Keratinocyte (primary cell): ENCODE measurements around the gene SAMD10. TPM values are rescaled to one million over a fixed set of nuclear protein-coding genes. Genes with fewer than 3 reads are reported as not detected.

Source experiments
- DNase-seq: peaks from one replicate; pipeline ENCODE4 v3.0.0-alpha.2; 2011; ENCODE audit warnings: low read depth, missing footprints, low spot score
- FAIRE-seq: peaks from 2 replicates; lab custom pipeline; 2011; peaks lifted over from hg19 to GRCh38; lab: Jason Lieb, UNC
- H2AFZ ChIP-seq: 2 replicates; pipeline ENCODE4 v1.6.0; 2012; ENCODE audit warnings: low read length, control low read depth, inconsistent platforms; ENCODE audit not compliant: control insufficient read depth
- H3K27ac ChIP-seq: 2 replicates; pipeline ENCODE4 v1.5.1; 2011; ENCODE audit warnings: low read length; ENCODE audit not compliant: control insufficient read depth, insufficient read depth
- H3K27me3 ChIP-seq: 3 replicates; pipeline ENCODE4 v1.6.0; 2011; ENCODE audit warnings: low read length; ENCODE audit not compliant: control insufficient read depth, insufficient read depth; ENCODE audit errors: extremely low read depth
- H3K36me3 ChIP-seq, 2 experiments: 2 replicates in 1 of 2; 3 replicates in 1 of 2; pipeline ENCODE4 v1.5.1; 2011; ENCODE audit warnings: low read length in 2 of 2, mild to moderate bottlenecking in 1 of 2; ENCODE audit not compliant: control insufficient read depth in 2 of 2, insufficient read depth in 2 of 2; ENCODE audit errors: extremely low read depth in 1 of 2
- H3K4me1 ChIP-seq: 3 replicates; pipeline ENCODE4 v1.5.1; 2011; ENCODE audit warnings: low read length; ENCODE audit not compliant: control insufficient read depth, insufficient read depth; ENCODE audit errors: extremely low read depth
- H3K4me2 ChIP-seq: 3 replicates; pipeline ENCODE4 v1.6.0; 2011; ENCODE audit warnings: low read depth, low read length; ENCODE audit not compliant: control insufficient read depth, insufficient read depth; ENCODE audit errors: extremely low read depth
- H3K4me3 ChIP-seq, 3 experiments: fragments of 200-600 bp in 1 of 3; sonication (generic) in 1 of 3; 2 replicates in 2 of 3; 3 replicates in 1 of 3; pipeline ENCODE4 v1.5.1; 2011 to 2016; ENCODE audit warnings: low read length in 3 of 3, mild to moderate bottlenecking in 3 of 3, control low read depth in 2 of 3, inconsistent platforms in 1 of 3, low read depth in 1 of 3, mixed read lengths in 1 of 3, mixed run types in 1 of 3, moderate library complexity in 1 of 3; ENCODE audit not compliant: control insufficient read depth in 2 of 3, insufficient read depth in 2 of 3; ENCODE audit errors: extremely low read depth in 1 of 3
- H3K79me2 ChIP-seq: 2 replicates; pipeline ENCODE4 v1.6.0; 2012; ENCODE audit warnings: low read length; ENCODE audit not compliant: control insufficient read depth, insufficient read depth
- H3K9ac ChIP-seq: 3 replicates; pipeline ENCODE4 v1.6.0; 2011; ENCODE audit warnings: low read length; ENCODE audit not compliant: control insufficient read depth, insufficient read depth; ENCODE audit errors: extremely low read depth
- H3K9me1 ChIP-seq: 3 replicates; pipeline ENCODE4 v1.6.0; 2011; ENCODE audit warnings: low read length; ENCODE audit not compliant: control insufficient read depth, insufficient read depth; ENCODE audit errors: extremely low read depth
- H3K9me3 ChIP-seq: 2 replicates; pipeline ENCODE4 v1.5.1; 2012; ENCODE audit warnings: low read depth, low read length; ENCODE audit not compliant: control insufficient read depth
- H4K20me1 ChIP-seq: 3 replicates; pipeline ENCODE4 v1.6.0; 2011; ENCODE audit warnings: low read length; ENCODE audit not compliant: control insufficient read depth, insufficient read depth; ENCODE audit errors: extremely low read depth
- EZH2 ChIP-seq: IDR thresholded peaks from one replicate; pipeline ENCODE4 v1.6.1; 2012; ENCODE audit warnings: inconsistent platforms, mild to moderate bottlenecking, low read length, moderate library complexity
- dilution Hi-C: fragments of 300-500 bp; cut with MboI; formaldehyde crosslinking; loops from one replicate; pipeline ENCODE4 v1.7.0; 2020; ENCODE audit warnings: low sequenced_read_pairs; ENCODE audit not compliant: extremely low pct_ligation_motif_present
- polyA plus RNA-seq, 5 experiments: library from polyadenylated mRNA; depleted of rRNA in 3 of 5; stranded (reverse) in 3 of 5; stranded (forward) in 1 of 5; unstranded in 1 of 5; fragments of >200 nt; gene quantifications; 1 replicate in 1 of 5; 2 replicates in 3 of 5; 3 replicates in 1 of 5; pipeline versions ENCODE4 v1.2.1 to v1.2.3, GENCODE V29; 2011 to 2012; ENCODE audit warnings: missing spikeins in 2 of 5, low read depth in 1 of 5, low replicate concordance in 1 of 5
- TF ChIP-seq, protein P1 (sequence below), 3 experiments: IDR thresholded peaks in 1 of 3; conservative IDR thresholded peaks in 1 of 3; optimal IDR thresholded peaks in 1 of 3; 2 replicates in 2 of 3; 3 replicates in 1 of 3; pipeline versions ENCODE3 to v1.5.1; 2011; ENCODE audit warnings: low read length in 3 of 3, mild to moderate bottlenecking in 3 of 3, moderate library complexity in 2 of 3, control low read depth in 1 of 3, inconsistent platforms in 1 of 3; ENCODE audit not compliant: insufficient read depth in 2 of 3; ENCODE audit errors: extremely low read depth in 1 of 3

Gene SAMD10
- polyA plus RNA-seq, 1 donor (not counting 4 experiments of a cell fraction or from before 2014, with no cell fraction given): 0.45 TPM

DNA sequence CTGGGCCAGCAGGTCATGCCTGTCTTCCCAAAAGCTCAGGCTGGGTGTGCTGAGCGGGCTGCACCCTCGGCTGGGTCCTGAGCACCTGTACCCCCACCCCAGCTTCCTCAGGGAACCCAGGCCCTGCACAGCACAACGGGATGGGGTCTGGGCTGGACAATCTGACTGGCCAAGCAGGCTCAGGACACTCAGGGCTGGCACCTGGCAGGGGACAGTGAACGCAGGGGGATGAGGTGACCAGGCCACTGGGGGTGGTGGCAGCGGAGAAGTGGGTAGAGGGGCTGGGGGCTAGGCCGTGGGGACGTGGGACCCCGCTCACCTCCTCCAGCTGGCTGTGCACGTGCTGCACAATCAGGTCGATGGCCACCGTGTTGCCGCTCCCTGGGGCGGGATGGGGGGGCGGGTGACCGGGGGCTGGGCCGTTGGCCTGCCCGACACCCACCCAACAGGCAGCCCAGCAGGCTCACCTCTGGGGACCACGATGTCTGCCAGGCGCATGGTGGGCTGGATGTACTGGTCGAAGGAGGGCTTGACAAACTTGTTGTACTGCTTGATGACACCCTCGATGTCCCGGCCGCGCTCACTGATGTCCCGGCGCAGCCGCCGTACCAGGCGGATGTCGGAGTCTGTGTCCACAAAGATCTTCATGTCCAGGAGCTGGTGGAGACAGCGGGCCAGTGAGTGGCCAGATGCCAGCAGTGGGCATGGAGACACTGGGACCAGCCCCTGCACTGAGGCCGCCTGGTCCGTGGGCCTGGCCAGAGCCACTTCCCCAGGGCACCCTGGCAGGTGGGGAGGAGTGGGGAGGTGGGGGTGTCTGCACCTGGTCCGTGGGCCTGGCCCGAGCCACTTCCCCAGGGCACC is 35.1 kb downstream of the SAMD10 start:
- Histone ChIP-seq H4K20me1 (peaks cover 25% of the 10 kb centered on the region), H3K79me2 (peaks cover 36% of the 10 kb centered on the region), H3K27me3 (no peaks in the 10 kb centered on the region), H3K9ac (no peak overlapping the region), H3K36me3 (peaks cover 23 to 32% of the 10 kb centered on the region in 2 experiments), H3K4me3 (no peak overlapping the region), H3K9me3 (no peaks in the 10 kb centered on the region), H3K9me1 (peaks cover 3% of the 10 kb centered on the region), H3K4me2 (no peak overlapping the region), H3K27ac (no peak overlapping the region), H3K4me1 (peaks cover 31% of the 10 kb centered on the region), H2AFZ (no peak overlapping the region)
- TF ChIP-seq, protein P1, sequence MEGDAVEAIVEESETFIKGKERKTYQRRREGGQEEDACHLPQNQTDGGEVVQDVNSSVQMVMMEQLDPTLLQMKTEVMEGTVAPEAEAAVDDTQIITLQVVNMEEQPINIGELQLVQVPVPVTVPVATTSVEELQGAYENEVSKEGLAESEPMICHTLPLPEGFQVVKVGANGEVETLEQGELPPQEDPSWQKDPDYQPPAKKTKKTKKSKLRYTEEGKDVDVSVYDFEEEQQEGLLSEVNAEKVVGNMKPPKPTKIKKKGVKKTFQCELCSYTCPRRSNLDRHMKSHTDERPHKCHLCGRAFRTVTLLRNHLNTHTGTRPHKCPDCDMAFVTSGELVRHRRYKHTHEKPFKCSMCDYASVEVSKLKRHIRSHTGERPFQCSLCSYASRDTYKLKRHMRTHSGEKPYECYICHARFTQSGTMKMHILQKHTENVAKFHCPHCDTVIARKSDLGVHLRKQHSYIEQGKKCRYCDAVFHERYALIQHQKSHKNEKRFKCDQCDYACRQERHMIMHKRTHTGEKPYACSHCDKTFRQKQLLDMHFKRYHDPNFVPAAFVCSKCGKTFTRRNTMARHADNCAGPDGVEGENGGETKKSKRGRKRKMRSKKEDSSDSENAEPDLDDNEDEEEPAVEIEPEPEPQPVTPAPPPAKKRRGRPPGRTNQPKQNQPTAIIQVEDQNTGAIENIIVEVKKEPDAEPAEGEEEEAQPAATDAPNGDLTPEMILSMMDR (optimal IDR thresholded peaks at IDR 0.05 in 1 of 3, IDR thresholded peaks at IDR 0.05 in 1 of 3, conservative IDR thresholded peaks at IDR 0.05 in 1 of 3; ENCODE audit: extremely low read depth in 1 of 3, insufficient read depth in 2 of 3, low read length in 3 of 3): no peak
- TF ChIP-seq EZH2: no peak
- dilution Hi-C loops: no loop called here
- DNase-seq (no peak), FAIRE-seq (no peak)

DNA sequence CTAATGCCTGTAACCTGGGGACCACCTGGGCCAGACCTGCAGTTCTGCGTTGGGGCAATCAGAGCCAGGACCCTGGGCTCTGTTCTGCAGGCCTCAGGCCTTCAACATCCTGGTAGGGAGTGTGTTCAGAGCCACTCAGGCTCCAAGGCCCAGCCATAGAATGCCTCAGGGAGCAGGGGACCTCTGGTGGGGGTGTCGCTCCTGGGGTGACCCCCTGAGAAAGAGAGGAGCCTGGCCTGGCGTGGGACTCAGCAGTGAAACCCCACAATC is 35.7 kb downstream of the SAMD10 start:
- H3K4me2 ChIP-seq: no peak overlapping the region
- dilution Hi-C loops: no loop called here
- TF ChIP-seq, protein P1 (optimal IDR thresholded peaks at IDR 0.05 in 1 of 3, IDR thresholded peaks at IDR 0.05 in 1 of 3, conservative IDR thresholded peaks at IDR 0.05 in 1 of 3; ENCODE audit: extremely low read depth in 1 of 3, insufficient read depth in 2 of 3, low read length in 3 of 3): no peak
- no peak for TF ChIP-seq EZH2
- no peak for FAIRE-seq
- peaks cover 19% of the 10 kb centered on the region for H4K20me1 ChIP-seq
- H3K9ac ChIP-seq: no peak overlapping the region
- H2AFZ ChIP-seq: no peak overlapping the region
- no peak for DNase-seq
- peaks cover 23 to 32% of the 10 kb centered on the region in 2 experiments for H3K36me3 ChIP-seq
- no peaks in the 10 kb centered on the region for H3K27me3 ChIP-seq
- no peaks in the 10 kb centered on the region for H3K9me3 ChIP-seq
- peaks cover 2% of the 10 kb centered on the region for H3K9me1 ChIP-seq
- H3K79me2 ChIP-seq: peaks cover 33% of the 10 kb centered on the region
- H3K4me1 ChIP-seq: peaks cover 25% of the 10 kb centered on the region
- no peak overlapping the region for H3K27ac ChIP-seq
- no peak overlapping the region for H3K4me3 ChIP-seq
